ENCODE results near the gene EGR1.

The EGR1 gene

GRCh38 chr5:138454121-138454520 is 11.2 kb upstream of the EGR1 start:
- no peak overlapping the region for H3K27ac ChIP-seq
- TF ChIP-seq CTCF (IDR thresholded peaks at IDR 0.05), result no peak

DNA sequence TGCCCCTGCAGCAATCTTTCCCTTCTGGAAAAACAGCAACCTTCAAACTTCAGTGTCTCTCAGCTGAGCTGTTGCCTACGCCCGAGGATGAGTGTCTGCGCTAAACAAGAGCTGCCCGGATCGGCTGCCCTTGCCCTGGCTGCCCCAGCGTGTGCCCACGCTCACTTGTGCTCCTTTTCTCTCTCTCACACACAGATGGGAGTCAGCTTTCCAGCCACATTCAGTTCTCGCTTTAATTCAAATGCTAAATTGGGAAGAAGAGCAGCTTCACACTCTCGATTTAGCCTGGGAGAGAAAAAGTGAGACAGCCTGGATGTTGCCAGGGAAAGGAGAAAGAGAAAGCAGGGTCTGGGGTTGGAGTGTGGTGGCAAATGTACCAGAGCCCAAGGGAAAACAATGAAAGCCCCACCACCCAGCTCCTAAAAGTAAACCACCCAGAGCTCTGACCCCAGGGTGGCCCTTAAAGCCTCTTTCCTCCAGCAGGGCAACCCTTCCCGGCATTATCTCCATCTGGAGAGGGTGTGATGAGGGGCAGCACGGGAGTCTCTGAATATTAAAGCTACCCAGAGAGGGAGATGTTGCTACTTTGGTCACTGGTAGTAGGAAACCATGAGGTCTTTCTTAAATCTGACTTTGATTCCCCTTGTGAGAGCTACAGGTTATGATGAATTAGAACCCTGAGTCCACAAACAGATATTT is 9.9 kb upstream of the EGR1 start:
- Histone ChIP-seq H3K4me3 (no peak overlapping the region), H3K27ac (no peak overlapping the region)
- DNase-seq (ENCODE audit: low spot score), result no peak
- no peak for TF ChIP-seq CTCF (IDR thresholded peaks at IDR 0.05)

More at GRCh38 chr5:138454121-138454520, 11.2 kb upstream of the EGR1 start:
- H3K4me3 ChIP-seq, result no peak overlapping the region
- DNase-seq (ENCODE audit: low spot score), result no peak

- H3K4me3 ChIP-seq, result peak overlapping the region; percentile 10
- DNase-seq (ENCODE audit: low spot score), result no peak
- peak overlapping the region in 1 of 2 donors; percentile 38 for H3K27ac ChIP-seq
- no peak for TF ChIP-seq CTCF (IDR thresholded peaks at IDR 0.05)
These were observed 7.6 kb upstream of the EGR1 start for GRCh38 chr5:138457531-138458275.

- H3K4me3 ChIP-seq, result peak overlapping the region; percentile 10
- no peak for TF ChIP-seq CTCF (IDR thresholded peaks at IDR 0.05)
- peak overlapping the region in 1 of 2 donors; percentile 38 for H3K27ac ChIP-seq
- DNase-seq (ENCODE audit: low spot score), result no peak
These were observed 6.9 kb upstream of the EGR1 start for GRCh38 chr5:138458384-138458783.

DNA sequence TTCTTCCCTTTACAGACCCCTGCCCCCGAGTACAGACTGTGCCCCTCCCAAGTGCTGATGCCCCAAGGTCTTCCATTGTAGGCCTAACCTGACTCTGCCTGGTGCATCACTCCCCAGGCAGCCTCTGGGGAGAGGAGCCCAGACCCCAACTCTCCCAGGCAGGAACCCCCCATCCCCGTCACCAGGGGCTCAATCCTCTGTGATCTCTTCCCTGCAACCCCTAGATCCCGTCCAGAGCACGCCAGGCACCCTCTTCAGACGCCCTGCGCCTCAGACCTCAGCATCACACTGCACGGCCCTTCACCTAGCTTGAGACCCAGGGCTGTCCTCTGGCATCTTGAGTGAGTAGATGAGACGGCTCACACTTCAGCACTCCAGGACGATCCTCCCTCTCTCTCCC is 6.4 kb upstream of the EGR1 start:
- DNase-seq (ENCODE audit: low spot score), result no peak
- no peak for TF ChIP-seq CTCF (IDR thresholded peaks at IDR 0.05)
- Histone ChIP-seq H3K4me3 (no peak overlapping the region), H3K27ac (no peak overlapping the region)

DNA sequence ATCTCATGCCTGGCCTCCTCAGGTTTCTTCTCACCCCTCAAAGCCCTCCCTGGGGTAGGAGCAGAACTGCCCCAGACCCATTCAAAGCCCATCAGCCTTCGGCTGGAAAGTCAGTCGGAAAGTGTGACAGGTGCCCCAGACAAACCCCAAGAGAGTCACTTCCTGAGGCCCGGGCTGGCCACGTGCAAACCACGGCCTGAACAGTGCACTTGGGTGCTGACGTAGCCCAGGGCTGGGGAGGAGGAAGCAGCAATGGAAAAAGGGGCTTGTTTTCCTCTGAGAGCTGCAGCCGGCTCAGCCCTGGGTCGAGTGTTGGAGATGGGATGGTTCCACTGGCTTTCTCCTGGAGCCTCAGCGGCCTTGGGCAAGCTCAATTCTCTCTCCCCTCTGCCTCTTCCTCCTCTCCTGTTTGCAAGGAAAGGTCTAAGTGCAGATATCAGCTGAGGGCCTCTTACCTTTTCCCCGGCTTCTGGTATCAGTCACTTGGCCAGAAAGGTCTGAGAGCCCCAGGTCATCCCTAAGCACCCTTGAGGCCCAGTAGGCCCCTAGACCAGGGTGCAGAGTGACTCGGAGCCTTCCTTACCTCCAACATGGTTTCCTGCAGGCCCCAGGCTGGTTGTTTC is 5.9 kb upstream of the EGR1 start:
- Histone ChIP-seq H3K27ac (no peak overlapping the region), H3K4me3 (no peak overlapping the region)
- no peak for DNase-seq (ENCODE audit: low spot score)
- no peak for TF ChIP-seq CTCF (IDR thresholded peaks at IDR 0.05)

All from coronary artery (tissue), 2 donors.